HG03159 (cell line): Measurements from ENCODE around the gene JCAD.

Source experiments
- ATAC-seq: cut with Tn5 transposase; IDR thresholded peaks from one replicate; pipeline ENCODE4 v1.9.1; 2021; ENCODE audit warnings: mild to moderate bottlenecking, moderate library complexity; ENCODE audit not compliant: unreplicated experiment

Gene JCAD

DNA sequence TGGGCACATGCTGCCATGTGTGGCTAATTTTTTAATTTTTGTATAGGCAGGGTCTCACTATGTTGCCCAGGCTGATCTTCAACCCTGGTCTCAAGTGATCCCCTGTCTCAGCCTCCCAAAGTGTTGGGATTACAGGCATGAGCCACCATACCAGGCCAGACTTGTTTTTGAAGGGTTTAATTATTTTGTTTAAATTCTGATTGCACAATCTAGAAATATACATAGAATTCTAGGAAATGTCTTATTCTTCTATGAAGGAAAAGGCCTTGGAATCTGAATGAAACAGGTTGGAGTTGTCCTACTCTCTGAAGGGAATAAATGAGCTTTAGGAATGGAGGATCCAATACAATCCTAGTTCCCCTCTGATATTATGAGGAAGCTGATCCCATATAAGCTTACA, 15.5 kb upstream of the JCAD start:
- ATAC-seq = no peak

DNA sequence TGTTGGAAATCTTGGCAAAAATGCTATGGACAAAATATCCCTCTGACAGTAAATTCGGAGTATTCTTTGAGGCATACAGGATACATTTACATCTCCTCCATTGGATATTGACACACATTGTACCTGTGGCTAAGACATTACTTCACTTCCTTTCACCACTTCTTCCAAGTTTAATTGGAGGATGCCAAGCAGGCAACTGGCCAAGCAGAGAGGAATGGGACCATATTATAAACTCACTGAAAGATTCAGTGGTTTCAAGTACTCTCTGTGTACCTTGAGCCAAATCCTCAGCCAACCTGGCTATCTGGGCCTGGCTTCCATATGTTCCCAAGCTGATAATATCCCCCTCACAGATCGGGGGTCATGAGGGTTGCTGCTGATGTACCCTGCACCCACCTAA, 14.7 kb upstream of the JCAD start:
- no peak for ATAC-seq

- ATAC-seq = no peak
Measured at GRCh38 chr10:30073767-30074060, 14.3 kb upstream of the JCAD start.

GRCh38 chr10:30073045-30073766, 13.8 kb upstream of the JCAD start:
- ATAC-seq = no peak

GRCh38 chr10:30072068-30072467, 12.7 kb upstream of the JCAD start:
- ATAC-seq = no peak

DNA sequence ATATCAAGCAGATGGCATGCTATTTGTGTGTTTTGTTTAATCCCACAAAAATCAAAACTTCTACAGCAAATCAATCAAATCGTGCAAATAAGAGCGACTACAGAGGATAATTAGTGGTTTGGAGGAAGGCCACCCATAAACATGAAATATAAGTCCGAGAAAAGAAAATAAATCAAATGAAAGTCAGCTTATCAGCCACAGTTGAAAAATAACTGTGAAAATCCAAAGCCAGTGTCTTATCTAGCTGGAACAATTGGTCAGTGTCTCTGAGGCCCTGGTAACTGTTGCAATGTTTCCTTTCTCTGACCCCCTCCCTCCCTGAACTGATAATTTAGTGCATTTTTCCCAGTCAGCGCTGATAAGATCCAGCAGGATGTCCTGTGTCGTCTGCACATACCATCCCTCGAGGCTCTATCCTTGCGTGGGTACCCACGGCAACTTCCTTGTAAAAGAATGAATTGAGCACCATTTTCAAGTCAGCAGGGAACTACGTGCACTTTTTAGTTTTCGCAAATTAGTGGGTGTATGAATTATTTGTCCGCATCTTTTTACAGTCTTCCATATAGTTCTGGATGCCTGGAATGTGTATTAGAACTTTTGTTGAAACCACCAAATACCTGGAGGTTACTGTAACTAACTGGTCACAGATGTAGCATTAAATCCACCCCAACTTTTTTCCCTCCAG, 10.8 kb upstream of the JCAD start:
- no peak for ATAC-seq

GRCh38 chr10:30068492-30069223, 9.3 kb upstream of the JCAD start:
- ATAC-seq = no peak

DNA sequence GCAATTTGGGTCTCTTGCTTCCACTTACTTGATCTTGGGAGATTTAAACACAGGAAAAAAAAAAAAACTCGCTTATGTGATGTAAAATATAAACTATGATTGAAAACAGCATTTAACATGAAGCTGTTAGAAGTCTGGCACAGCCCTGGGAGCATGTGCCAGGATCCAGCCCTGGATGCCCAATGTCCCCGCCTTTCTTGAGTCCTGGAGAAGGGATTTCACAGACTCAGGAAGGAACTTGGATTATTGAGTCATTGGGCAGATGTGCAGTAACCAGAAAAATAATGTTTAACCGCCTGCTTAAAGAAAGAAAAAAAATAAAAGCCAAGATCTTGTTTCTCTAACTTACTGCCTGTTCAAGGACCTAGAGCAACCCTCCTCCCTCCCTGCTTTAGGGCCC, 3.7 kb upstream of the JCAD start:
- ATAC-seq = no peak

GRCh38 chr10:30062582-30062981, 3.2 kb upstream of the JCAD start:
- no peak for ATAC-seq

DNA sequence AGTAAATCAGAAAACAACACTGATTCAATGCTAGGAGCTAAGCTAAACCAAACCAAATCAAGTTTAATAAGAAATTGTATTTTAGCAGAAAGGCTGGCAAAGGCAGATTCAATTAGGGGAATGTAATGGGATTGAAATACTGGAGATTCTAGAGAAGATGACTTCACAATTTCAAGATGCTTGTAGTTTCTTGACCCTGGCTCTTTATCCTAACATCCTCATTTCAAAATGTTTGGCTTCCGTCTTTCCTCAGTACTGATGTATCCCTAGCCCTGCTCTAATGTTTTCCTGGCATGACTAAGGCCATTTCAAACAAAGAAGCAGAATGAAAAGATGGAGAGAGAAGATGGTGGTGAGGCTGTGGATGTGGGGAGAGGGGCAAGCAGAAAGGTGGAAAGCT, 2.7 kb upstream of the JCAD start:
- no peak for ATAC-seq

DNA sequence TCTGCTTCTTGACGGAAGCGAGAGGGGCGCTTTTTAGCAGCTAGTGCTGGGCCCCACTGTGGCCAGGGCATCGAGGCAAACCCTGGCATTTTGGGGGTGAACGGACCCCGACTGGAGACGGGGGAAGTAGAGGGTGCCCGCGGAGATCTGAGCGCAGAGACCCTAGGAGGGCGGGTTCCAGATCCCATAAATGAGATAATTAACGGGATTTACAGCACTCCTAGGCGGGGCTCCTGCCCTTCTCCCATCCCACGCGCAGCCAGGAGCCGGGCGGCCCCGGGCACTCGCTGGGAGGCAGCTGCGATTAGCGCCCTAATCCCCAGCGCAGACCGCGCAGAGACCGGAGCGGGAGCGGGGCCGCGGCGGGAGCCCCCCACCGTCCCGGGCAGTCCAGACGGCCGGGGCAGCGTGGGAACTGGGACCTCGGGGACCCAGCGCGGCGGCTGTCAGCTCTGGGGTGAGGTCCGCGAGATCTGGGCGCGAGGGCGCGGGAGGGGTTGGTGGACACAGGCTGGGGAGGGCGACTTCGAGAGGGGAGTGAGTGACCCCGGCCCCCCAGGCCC, 735 bp downstream of the JCAD start:
- ATAC-seq = no peak

DNA sequence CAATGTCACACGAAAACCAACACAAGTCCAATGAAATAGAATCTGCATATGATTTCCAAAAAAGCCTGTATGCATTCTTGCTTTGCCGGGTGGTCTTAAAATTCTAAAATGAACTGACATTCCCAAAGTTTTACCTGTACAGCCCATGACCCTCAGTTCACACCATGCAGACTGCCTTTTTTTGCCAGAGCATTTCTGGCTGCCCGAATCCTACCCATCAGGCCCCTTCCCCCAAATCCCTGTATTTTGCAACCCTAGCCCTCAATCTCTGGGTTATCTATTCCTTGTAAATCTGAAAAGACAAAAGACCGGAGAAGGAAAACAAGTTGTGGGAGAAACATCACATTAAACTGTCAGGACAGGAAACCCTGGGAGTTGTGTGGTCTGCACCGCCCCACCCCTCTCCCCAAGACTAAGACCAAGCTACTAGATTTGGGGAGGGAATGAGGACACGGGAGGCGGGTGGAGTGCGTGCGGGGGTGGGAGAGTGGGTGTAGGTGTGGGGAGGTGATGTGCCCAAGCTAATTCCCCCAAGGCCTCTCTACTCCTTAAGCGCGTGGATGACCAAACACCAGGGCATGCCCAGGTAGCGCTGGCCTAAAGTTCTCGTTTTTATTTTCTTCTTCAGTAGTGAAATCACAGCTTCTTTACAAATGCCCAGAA, 1.4 kb downstream of the JCAD start:
- no peak for ATAC-seq

GRCh38 chr10:30057421-30057841, 2.0 kb downstream of the JCAD start:
- ATAC-seq = no peak

GRCh38 chr10:30056767-30057355, 2.5 kb downstream of the JCAD start:
- ATAC-seq = no peak

GRCh38 chr10:30056281-30056680, 3.1 kb downstream of the JCAD start:
- no peak for ATAC-seq

- no peak for ATAC-seq
Measured at GRCh38 chr10:30055226-30055662, 4.1 kb downstream of the JCAD start.

GRCh38 chr10:30052062-30052461, 7.3 kb downstream of the JCAD start:
- ATAC-seq = no peak

- no peak for ATAC-seq
Measured at GRCh38 chr10:30051220-30051619, 8.2 kb downstream of the JCAD start.

GRCh38 chr10:30050411-30050810, 9.0 kb downstream of the JCAD start:
- no peak for ATAC-seq

DNA sequence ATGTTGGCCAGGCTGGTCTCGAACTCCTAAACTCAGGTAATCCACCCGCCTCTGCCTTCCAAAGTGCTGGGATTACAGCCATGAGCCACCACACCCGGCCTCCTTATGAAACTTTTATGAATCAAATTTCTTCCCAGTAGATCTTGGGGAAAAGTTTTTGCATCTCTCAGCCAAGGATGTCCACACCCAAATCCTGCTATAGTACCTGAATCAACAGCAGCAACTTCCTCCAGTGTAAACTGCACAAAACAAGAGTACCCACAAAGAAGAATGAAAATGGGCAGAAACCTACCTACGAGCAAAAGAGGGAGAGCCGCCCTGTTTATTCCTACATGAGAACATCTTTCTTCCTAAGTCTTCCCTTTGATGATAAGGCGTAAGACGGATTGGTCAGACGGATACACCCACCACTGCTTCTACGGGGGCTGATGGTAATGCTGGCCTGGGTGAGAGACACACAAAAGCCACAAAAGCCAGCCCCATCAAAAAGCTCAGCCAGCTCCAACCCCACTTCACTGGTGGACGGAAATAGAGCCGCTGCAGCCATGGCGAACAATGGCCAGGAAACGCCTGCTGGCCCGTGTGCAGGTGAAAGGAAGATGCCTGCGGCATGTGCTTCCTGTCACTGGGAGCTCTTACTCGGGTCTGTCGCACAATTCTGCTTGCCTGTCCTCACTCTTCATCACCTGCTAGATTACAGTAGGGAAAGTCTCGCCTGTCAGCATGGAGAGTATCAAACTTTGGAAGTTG, 10.4 kb downstream of the JCAD start:
- no peak for ATAC-seq
